Stromal cell of bone marrow (primary cell): ENCODE results near the gene CLCNKA.
A peak's percentile ranks its signal among the peaks of the same experiment; 100 is the strongest.
"Not testable (repeated sequence)": the region's sequence is repeated elsewhere in the genome, so short reads cannot be mapped to it uniquely, and the experiment has no call there.

Experiments used
- DNase-seq: peaks from one replicate; pipeline ENCODE4 v3.0.0-alpha.2; 2012; ENCODE audit warnings: low read depth

CLCNKA gene

DNA sequence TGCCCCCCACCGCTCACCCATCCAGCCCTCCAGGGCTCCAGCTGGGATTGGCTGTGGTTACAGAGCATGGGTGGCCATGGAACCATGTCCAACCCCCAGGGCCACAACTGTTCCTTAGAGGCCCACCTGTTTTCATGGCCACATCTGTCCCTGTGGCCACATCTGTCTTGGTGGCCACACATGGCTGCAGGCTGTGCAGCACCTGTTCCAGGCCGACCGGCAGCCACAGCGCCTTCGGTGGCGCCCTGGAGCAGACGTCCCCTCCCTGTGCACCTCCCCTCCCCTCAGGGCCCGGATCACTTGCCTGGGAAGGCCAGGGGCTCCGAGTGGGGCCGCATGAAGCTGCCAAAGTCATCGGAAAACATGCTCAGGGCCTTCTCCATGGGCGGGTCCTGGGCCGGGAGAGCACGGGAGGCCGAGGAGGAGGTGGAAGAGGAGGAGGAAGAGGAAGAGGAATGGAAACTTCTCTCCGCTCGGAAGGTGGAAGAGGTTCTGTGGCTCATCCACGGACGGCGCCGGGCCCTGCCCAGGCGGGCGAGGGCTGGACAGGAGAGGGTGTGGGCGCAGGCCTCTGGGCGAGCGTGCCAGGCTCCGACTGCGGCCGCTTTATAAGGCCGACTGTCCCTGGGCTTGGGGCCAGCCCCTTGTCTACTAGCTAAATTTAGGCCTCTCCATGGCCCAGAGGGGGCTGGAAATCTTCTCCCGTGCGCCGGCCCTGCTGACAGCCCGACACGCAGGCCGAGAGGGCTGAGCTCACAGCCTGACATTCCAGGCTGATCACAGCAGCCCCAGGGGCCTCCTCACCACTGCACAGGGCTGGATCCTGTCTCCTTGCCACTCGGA is 4.2 kb upstream of the CLCNKA start, which contains the start of gene HSPB7:
Gene HSPB7, minus strand, starts transcription at position 583 of the 843 bp plus-strand sequence. Its CDS starts 80 bp downstream, at position 503.
- peak; percentile 83 for DNase-seq

DNA sequence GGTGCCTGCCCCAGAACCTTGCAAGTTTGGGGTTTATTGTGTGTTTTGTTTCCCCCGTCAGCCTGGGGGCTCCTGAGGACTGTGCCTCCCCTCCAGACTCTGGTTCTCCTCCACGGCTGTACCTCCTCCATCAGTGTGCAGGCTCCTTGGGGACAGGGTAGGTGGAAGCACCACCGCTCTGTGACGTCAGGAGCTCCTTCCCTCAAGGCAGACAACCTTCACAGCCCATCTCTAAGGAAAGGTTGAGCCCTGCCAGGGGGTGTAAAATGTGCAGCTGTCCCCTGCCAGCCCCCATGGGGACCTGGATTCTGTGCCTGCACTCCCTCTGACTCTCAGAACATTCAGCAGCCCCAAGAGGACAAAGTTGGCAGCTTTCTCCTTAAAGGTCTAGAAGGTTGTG is 3.5 kb upstream of the CLCNKA start:
- DNase-seq = no peak

DNA sequence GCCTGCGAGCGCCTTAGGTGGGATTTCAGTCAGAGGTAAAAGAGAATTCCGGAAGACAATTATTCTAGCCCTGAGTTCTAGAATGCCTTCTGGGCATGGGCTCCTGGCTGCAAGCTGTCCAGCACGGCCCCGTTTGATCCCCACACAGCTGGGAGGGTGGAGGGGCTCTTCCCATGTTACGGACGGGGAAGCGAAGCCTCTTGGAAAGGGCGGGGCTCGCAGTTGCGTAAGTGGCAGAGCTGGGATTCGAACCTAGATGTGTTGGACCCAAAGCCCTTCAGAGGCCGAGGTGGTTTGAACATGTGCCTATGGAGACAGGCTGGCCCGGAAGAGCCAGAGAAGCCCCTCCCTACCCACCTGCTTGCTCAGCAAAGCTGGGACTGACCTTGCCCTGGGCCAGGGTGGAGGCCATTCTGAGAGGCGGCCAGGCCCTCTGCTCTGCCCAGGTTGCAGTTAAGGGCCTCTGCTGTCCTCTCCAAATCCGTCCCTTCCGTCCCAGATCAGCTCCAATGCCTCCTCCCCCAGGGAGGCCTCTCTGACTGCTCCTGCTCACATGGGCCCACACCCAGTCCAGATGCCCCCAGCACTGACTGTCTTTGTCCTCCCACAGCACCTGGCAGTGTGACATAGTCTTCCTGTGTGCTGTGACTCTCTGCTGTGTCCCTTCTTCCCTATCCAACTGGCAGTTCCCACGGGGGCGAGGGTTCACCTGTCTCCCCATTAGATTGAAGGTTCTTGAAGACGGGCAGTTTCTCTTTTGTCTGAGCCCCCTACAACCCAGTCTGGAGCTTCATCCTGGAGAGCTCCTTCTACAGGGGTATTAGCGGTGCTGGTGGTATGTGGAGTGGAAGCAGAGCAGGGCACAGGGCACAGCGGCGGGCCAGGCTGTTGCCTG is 2.8 kb upstream of the CLCNKA start:
- no peak for DNase-seq

DNA sequence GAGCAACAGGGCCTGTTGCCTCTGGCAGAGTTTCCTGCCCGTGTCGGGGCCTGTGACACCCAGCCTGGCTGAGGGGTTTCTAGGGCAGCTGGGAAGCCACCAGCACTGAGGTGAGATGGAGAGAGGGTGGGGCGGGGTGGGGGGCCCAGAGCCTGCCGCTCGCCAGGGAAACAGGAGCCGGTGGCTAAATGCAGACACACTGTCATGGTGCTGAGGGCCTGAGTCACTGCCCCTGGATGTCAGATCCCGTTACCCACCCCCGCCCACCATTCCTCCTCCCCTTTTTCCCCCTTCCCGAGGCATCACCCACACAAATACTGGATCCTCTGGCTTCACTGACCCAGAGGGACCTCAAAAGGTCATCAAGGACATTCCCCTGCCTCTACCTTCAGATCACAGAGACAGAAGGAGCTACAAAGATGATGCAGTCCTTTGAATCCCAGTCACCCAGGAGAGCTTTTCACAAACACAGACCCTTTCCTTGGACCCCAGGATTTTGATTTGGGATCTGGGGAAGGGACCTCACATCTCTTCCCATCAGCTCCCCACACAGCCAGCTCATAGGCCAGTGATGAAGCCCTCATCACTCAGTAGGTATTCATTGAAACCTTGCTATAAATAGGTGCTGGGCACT is 2.1 kb upstream of the CLCNKA start:
- peak; percentile 34 for DNase-seq

DNA sequence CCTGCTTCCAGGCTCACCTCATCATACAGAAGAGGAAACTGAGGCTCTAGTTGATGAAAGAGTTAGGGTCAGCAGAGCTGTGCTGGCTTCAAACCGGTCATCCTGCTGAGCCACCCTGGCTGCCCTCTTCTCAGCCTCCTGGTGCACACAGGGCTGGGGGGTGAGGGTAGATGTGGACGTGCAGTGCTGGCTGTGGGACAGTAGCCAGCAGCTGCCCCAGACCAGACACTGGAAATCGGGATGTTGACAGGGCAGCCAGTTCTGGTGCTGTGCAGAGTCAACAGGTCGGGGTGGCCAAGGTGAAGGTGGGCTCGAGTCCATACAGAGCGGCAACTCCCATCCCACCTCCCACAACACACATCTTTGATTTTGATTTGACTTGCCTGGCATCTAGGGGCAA is 1.5 kb upstream of the CLCNKA start:
- DNase-seq = no peak

DNA sequence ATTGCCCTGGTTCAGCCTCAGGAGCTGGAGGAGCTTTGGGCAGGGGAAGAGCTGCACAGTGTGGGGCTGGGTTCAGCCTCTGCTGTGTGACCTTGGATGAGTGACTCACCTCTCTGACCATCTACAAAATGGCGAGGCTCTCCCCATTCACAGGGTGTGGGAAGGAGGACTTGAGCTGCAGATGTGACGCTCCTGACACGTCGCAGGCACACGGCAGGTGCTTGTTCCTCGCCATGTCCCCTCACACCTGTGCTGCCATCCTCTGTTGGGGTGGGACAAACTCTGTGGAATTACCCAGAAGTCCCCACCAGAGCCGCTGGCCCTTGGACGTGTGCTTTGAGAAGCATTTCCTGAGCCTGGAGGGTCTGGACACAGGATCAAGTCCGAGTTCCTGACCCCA is 958 bp upstream of the CLCNKA start:
- DNase-seq = not testable (repeated sequence)

DNA sequence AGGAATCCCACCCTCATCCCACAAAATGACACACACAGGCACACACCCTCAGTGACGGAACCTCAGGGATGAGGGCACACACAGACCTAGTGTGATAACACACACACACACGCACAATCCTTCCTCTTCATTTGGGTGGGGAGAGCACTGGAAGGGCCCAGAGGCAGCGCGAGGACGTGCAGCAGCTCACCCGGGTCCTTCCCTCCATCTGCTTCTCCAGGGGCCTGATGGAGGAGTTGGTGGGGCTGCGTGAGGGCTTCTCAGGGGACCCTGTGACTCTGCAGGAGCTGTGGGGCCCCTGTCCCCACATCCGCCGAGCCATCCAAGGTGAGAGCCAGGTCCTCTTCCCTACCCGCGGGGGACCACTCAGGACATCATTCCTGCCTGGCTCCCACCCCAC is 557 bp downstream of the CLCNKA start:
- no peak for DNase-seq

DNA sequence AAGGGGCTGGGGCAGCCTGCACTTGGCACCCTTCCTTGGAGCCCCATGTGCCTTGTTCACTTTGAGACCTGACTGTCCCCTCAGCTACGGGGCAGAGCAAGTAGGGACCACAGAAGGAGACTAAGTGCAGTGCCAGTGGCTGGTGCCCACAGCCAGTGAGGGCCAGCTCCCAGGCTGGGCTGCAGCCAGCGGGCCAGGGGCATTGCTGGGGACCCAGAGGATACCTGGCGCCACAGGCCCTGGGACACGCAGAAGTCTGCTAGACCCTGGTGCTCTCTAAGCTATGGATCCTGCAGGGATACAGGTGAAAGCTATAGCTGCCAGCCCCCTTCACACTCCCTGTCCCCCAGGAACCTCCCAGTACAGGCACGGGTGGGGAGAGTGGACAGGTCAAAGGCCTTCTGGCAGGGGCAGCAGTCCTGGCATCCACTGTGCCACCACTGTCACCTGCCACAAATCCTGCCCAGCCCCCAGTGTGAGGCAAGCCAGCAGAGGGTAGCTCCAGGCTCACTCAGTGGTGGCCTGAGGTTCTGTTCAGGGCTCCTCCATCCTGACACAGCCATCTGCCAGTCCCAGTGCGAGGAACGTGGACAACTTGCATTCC is 1.3 kb downstream of the CLCNKA start:
- DNase-seq = no peak

DNA sequence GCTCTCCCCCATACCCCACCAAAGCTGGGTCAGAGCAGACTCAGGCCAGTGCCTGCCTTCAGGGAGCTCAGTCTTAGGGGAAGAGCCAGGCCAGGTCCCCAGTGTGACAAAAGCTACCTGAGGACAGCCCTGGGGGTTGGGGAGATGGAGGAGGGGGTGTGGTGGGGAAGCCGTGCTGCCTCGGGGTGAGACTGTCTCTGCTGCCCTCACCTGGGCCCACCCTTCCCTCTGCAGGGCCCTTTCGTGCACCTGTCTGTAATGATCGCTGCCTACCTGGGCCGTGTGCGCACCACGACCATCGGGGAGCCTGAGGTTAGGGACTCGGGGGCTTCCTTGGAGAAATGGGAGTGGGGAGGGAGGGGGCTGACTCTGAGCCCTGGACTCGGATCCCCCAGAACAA is 4.5 kb downstream of the CLCNKA start:
- DNase-seq = not testable (repeated sequence)

DNA sequence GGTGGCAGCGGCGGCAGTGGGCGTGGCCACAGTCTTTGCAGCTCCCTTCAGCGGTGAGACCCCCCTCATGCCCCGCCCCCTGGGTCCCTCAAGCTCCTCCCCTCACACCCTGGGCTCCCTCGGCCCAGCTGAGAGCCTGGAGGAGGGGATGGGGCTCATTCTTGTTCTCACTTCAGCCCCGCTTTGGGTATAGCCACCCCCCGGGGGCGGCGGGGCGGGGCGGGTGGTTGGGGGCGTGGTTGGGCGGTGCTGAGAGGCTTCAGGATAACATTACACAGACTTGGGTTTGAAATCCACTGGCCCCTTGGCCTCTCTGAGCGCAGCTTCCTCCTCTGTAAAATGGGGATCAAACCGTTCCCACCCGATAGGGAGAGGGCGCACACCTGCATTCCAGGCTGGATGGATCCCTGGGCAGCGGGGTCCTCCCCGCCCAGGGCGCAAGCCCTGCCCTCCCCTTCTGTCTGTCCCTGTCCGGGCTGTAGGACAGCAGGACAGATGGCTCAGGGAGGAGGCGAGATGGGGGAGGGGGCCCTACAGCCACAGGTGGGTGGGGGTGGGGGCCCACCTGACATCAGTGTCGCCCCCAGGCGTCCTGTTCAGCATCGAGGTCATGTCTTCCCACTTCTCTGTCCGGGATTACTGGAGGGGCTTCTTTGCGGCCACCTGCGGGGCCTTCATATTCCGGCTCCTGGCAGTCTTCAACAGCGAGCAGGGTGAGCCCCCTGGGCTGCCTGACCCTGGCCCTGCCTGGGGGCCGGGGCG is 5.1 kb downstream of the CLCNKA start:
- no peak for DNase-seq

DNA sequence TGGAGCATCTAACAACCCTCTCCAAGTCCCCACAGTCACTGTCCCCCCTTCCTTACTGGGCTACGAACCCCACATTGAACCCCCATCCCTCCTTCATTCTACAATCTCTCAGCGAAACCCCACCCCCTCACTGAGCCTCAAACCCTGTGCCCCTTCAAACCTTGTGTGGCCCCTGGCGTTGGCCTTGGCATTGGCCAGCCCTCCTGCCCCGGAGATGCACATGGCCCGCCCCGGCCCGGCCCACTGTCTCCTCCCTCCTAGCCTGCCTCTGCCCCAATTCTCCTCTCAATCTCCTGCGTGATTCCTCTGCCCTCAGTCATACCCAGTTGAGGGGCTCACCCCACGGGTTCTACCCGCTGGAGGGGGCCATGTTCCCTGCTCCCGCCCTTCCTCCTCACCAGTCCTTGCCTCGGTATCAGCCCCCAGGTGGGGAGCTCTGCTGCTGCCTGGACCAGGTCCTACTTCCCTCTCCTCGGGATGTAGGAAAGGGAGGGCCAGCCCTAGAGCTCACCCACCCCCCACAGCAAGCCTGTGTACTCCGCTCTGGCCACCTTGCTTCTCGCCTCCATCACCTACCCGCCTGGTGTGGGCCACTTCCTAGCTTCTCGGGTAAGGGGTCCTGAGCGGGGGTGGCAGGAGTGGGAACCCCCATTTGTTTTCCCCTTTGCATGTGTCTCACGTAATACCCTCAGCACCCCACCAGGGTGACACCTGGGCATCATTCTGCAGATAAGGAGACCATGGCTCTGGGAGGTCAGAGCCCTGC is 6.6 kb downstream of the CLCNKA start:
- no peak for DNase-seq

DNA sequence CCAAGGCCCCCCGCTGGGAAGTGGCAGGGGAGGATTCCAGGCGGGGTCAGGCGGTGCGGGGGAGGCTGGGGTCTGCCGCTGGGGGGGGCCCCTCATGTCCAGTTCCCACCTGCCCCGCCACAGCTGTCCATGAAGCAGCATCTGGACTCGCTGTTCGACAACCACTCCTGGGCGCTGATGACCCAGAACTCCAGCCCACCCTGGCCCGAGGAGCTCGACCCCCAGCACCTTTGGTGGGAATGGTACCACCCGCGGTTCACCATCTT is 7.1 kb downstream of the CLCNKA start:
- DNase-seq = not testable (repeated sequence)

DNA sequence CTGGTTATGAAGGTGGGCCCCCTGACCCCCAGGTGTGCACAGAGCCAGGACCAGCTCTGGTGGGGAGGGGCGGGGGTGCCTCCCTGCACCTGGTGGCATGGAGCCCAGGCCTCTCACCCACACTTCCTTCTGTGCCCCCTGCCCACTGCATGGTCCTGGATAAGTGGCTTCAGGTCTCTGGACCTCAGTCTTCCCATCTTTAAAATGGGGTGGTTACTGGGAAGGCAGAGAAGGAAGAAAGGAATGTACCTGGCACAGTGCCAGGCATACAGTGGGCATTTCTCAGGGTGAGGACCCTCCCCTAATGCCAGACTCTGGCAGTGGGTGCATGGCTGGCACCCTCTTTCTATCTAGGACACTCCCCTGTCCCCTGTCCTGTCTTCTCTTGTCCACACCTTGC is 7.5 kb downstream of the CLCNKA start:
- no peak for DNase-seq

DNA sequence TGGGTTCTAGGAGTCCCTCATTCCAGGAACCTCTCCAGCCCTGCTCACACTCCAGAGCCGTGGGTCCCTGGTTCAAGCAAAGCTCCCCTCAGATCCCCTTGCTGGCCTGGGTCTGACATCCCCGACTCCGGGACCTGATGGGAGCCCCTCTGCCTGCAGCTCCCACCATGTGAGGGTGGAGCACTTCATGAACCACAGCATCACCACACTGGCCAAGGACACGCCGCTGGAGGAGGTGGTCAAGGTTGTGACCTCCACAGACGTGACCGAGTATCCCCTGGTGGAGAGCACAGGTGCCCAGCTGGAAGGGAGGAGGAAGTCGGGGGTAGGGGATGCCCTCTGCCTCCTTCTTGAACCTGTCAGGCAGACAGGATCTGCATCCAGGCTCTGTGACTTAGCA is 9.7 kb downstream of the CLCNKA start:
- DNase-seq = no peak

DNA sequence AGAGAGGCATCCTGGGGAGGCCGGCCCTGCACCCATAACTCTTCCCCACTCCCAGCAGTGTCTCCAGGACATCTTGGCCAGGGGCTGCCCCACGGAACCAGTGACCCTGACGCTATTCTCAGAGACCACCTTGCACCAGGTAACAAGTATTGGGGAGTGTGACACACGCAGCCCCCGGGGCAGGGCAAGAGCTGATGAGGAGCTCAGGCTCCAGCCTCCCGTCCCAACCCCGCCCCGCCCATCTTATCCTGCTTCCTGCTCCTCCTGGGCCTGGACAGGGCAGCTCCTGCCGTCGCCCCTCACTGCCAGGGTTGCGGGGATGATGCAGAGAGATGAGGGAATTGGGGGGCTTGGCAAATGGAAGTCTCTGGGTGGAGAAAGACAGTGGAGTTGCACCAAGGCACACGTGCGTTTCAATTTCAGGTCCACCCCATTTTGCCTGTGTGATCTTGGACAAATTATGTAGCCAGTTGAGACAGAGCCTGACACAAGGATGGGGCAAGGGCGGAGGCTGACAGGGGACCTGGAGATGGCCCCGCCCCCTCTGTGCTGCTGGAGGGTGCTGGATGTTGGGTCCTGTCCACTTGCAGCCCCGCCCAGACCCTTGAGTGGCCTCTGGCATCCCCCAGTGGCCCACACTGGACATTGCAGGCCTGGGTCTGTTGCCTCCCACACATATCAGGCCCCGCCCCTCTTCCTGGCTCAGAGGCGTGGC is 10.7 kb downstream of the CLCNKA start:
- DNase-seq = peak; percentile 56

DNA sequence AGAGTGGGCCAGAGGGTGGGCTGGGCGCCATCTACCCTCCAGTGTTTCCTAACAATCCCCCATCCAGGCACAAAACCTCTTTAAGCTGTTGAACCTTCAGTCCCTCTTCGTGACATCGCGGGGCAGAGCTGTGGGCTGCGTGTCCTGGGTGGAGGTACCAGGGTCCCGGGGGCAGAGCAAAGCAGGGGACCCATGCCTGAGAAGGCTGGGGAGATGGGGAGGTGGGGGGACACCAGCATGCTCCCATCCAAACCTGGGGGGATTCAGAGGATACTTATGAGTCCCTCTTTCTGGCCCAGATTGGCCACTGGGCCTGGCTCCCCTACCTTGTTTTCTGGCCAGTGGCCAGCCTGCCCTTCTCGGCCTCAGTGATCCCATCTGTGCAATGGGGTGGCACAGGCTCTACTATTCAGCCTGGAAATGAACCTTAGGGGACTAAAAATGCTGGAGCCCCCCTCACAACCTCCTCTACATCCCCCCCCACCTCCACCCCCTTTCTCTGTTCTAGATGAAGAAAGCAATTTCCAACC is 11.3 kb downstream of the CLCNKA start:
- DNase-seq = not testable (repeated sequence)

DNA sequence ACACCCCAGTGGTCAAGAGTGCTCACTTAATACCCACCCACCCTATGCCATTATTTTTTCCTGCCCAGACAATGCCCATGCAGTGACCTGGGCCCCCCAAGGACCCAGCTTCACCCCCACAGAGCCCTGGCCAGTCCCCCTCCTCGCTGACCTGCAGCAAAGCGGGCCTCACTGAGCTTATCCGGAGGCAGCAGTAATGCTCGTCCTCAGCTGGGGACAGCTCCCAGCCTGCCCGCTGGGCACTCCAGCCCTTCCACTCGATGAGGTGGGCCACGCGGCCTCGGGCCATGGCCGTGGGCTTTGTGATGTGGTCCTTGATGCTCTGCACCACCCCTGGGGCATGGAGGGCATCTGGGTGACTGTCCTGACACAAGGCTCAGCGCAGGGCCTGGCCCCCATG is 14.6 kb downstream of the CLCNKA start:
- not testable (repeated sequence) for DNase-seq

DNA sequence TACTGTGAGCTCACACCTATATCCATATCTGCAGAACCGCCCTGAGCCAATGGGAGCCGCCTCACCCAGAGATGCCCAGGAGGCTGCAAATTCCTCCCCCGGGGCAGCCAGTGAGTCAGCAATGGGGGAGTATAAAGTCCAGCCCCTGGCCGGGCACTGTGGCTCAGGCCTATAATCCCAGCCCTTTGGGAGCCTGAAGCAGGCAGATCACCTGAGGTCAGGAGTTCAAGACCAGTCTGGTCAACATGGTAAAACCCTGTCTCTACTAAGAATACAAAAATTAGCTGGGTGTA is 16.7 kb downstream of the CLCNKA start:
- DNase-seq = no peak

DNA sequence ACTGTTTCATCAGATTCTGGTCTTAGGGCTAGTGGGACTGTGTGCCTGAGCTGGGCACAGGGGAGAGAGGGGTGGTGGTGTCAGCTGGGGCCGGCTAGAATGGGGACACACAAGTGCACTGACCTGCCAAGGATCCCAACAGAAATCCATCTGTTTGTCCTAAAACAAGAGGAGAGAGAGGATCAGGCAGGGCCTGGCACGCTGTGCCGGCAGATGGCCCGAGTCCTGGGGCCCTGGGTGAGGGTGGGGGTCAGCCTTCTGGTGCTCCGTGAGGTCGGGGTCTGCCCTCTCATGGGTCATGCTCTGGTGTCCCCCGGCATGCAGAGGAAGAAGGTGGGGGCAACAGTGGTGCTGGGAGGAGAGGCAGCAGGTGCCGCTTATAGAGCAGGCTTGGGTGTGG is 18.0 kb downstream of the CLCNKA start:
- not testable (repeated sequence) for DNase-seq

DNA sequence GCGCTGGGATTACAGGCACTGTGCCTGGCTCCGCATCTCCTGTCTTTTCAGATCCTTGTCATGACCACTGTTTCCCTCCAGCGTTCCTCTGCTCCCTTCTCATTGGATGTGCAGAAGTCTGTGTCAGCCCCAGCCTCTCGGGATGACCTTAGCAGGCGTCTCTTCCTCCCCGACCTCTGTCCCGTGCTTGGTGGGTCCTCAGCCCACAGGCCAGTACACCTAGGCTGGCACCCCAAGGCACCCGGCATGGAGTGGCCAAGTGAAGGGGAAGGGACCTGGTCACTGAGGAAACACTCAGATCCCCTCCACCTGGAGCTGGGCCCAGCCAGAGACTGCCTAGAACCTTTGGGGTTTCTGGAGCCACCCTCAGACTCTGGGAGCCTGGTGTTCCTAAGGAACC is 19.4 kb downstream of the CLCNKA start:
- DNase-seq = no peak
